Neuronal stem cell (in vitro differentiated cells): ENCODE results near the gene PRDM10.

Experiments
- DNase-seq: peaks from one replicate; pipeline ENCODE4 v3.0.0-alpha.2; 2013; ENCODE audit warnings: low spot score
- H2AFZ ChIP-seq: one replicate; pipeline ENCODE4 v1.6.1; 2013; ENCODE audit warnings: mild to moderate bottlenecking, low read length, inconsistent platforms
- H2AK5ac ChIP-seq: 2 replicates; pipeline ENCODE4 v1.6.1; 2013; ENCODE audit warnings: low read depth, mild to moderate bottlenecking, inconsistent platforms, low read length, moderate library complexity, mixed read lengths
- H2BK120ac ChIP-seq: 2 replicates; pipeline ENCODE4 v1.6.1; 2013; ENCODE audit warnings: low read depth, mild to moderate bottlenecking, inconsistent platforms, low read length, moderate library complexity, mixed read lengths
- H2BK12ac ChIP-seq: one replicate; pipeline ENCODE4 v1.6.1; 2013; ENCODE audit warnings: low read length, inconsistent platforms
- H2BK15ac ChIP-seq: 2 replicates; pipeline ENCODE4 v1.6.1; 2013; ENCODE audit warnings: mild to moderate bottlenecking, low read length, inconsistent platforms, mixed read lengths
- H2BK5ac ChIP-seq: one replicate; pipeline ENCODE4 v1.6.1; 2013; ENCODE audit warnings: inconsistent platforms, mild to moderate bottlenecking, low read length, moderate library complexity
- H3K14ac ChIP-seq: one replicate; pipeline ENCODE4 v1.6.1; 2013; ENCODE audit warnings: low read length, inconsistent platforms
- H3K18ac ChIP-seq: 2 replicates; pipeline ENCODE4 v1.6.1; 2013; ENCODE audit warnings: low read length, inconsistent platforms
- H3K23ac ChIP-seq: 2 replicates; pipeline ENCODE4 v1.6.1; 2013; ENCODE audit warnings: low read depth, mild to moderate bottlenecking, mixed read lengths, low read length, inconsistent platforms; ENCODE audit not compliant: poor library complexity
- H3K27ac ChIP-seq: replicated peaks from 3 replicates; pipeline ENCODE4 v1.5.1; 2013; ENCODE audit warnings: low read length, inconsistent platforms
- H3K27me3 ChIP-seq, 3 experiments: 2 replicates each; pipeline ENCODE4 v1.6.1; 2013; ENCODE audit warnings: low read length in 3 of 3, mild to moderate bottlenecking in 2 of 3, inconsistent platforms in 1 of 3, low read depth in 1 of 3, mixed read lengths in 1 of 3, moderate library complexity in 1 of 3; ENCODE audit not compliant: control insufficient read depth in 3 of 3, insufficient read depth in 3 of 3
- H3K36me3 ChIP-seq, 2 donors: replicated peaks in 1 of 2; 2 replicates each; pipeline ENCODE4 v1.6.1; 2013; ENCODE audit warnings: low read length in 2 of 2; ENCODE audit not compliant: control insufficient read depth in 2 of 2, insufficient read depth in 2 of 2
- H3K4ac ChIP-seq: 2 replicates; pipeline ENCODE4 v1.6.1; 2013; ENCODE audit warnings: inconsistent platforms, mild to moderate bottlenecking, low read length, moderate library complexity
- H3K4me1 ChIP-seq, 2 donors: 1 replicate in 1 of 2; 2 replicates in 1 of 2; pipeline ENCODE4 v1.6.1; 2013; ENCODE audit warnings: low read length in 2 of 2, low read depth in 1 of 2; ENCODE audit not compliant: control insufficient read depth in 2 of 2, insufficient read depth in 1 of 2
- H3K4me2 ChIP-seq: one replicate; pipeline ENCODE4 v1.6.1; 2013; ENCODE audit warnings: mild to moderate bottlenecking, low read length, inconsistent platforms; ENCODE audit not compliant: insufficient read depth, poor library complexity, severe bottlenecking
- H3K4me3 ChIP-seq, 2 donors: 2 replicates each; pipeline ENCODE4 v1.5.1; 2013; ENCODE audit warnings: low read length in 2 of 2, mild to moderate bottlenecking in 2 of 2, inconsistent platforms in 1 of 2, moderate library complexity in 1 of 2
- H3K79me1 ChIP-seq: one replicate; pipeline ENCODE4 v1.6.1; 2013; ENCODE audit warnings: low read depth, mild to moderate bottlenecking, inconsistent platforms, low read length, moderate library complexity
- H3K9ac ChIP-seq: one replicate; pipeline ENCODE4 v1.6.1; 2013; ENCODE audit warnings: mild to moderate bottlenecking, low read depth, low read length, inconsistent platforms; ENCODE audit not compliant: poor library complexity
- H3K9me3 ChIP-seq, 2 donors: replicated peaks in 1 of 2; 2 replicates each; pipeline versions ENCODE3 to v1.6.1; 2013; ENCODE audit warnings: low read length in 2 of 2, mild to moderate bottlenecking in 2 of 2, inconsistent platforms in 1 of 2, low read depth in 1 of 2, mixed read lengths in 1 of 2, moderate library complexity in 1 of 2; ENCODE audit not compliant: control insufficient read depth in 2 of 2, insufficient read depth in 1 of 2
- H4K8ac ChIP-seq: one replicate; pipeline ENCODE4 v1.6.1; 2013; ENCODE audit warnings: low read depth, mild to moderate bottlenecking, inconsistent platforms, low read length, moderate library complexity
- H4K91ac ChIP-seq: one replicate; pipeline ENCODE4 v1.6.1; 2013; ENCODE audit warnings: low read length, low read depth, mild to moderate bottlenecking, inconsistent platforms; ENCODE audit not compliant: poor library complexity
- WGBS, 2 donors: extraction: QIAGEN DNeasy Blood & Tissue Kit; methylation state at CpG; one replicate each; pipeline ENCODE4 v1.1.7; 2013; ENCODE audit warnings: missing lambda C conversion rate in 2 of 2, mixed read lengths in 1 of 2; ENCODE audit not compliant: insufficient read length in 2 of 2, insufficient replicate concordance in 1 of 2; ENCODE audit errors: extremely low coverage in 2 of 2; 5-methylcytosine and 5-hydroxymethylcytosine counted together

Gene PRDM10

GRCh38 chr11:129998107-129998506 is 4.5 kb downstream of the PRDM10 start:
- Histone ChIP-seq H3K14ac (no peak overlapping the region), H3K23ac (no peak overlapping the region), H3K4ac (no peak overlapping the region), H3K79me1 (peaks cover 5% of the 10 kb centered on the region), H3K9ac (no peak overlapping the region), H2AK5ac (no peak overlapping the region), H2AFZ (no peak overlapping the region), H3K27ac (no peak overlapping the region), H2BK12ac (no peak overlapping the region), H3K4me3 (no peak overlapping the region), H3K36me3 (peaks cover 1 to 12% of the 10 kb centered on the region in 2 donors), H2BK120ac (no peak overlapping the region), H3K9me3 (peaks cover 4 to 12% of the 10 kb centered on the region in 2 donors), H3K4me2 (no peak overlapping the region), H2BK5ac (no peak overlapping the region), H3K4me1 (no peaks in the 10 kb centered on the region), H2BK15ac (no peak overlapping the region), H4K91ac (no peak overlapping the region), H3K27me3 (no peaks in the 10 kb centered on the region), H3K18ac (no peak overlapping the region), H4K8ac (no peak overlapping the region)
- no CpG with 5 or more reads among the region's 1 CpG for WGBS, 2 donors
- no peak for DNase-seq

GRCh38 chr11:129997513-129997912 is 5.1 kb downstream of the PRDM10 start:
- Histone ChIP-seq H3K9me3 (peaks cover 4 to 12% of the 10 kb centered on the region in 2 donors), H3K27ac (no peak overlapping the region), H2BK12ac (no peak overlapping the region), H3K18ac (no peak overlapping the region), H4K8ac (no peak overlapping the region), H3K14ac (no peak overlapping the region), H3K4me1 (no peaks in the 10 kb centered on the region), H3K9ac (no peak overlapping the region), H3K23ac (no peak overlapping the region), H4K91ac (no peak overlapping the region), H3K4me3 (no peak overlapping the region), H3K4ac (no peak overlapping the region), H3K27me3 (no peaks in the 10 kb centered on the region), H2BK15ac (no peak overlapping the region), H2BK120ac (no peak overlapping the region), H3K79me1 (peaks cover 5% of the 10 kb centered on the region), H2BK5ac (no peak overlapping the region), H3K4me2 (no peak overlapping the region), H2AFZ (no peak overlapping the region), H2AK5ac (no peak overlapping the region), H3K36me3 (peaks cover 1 to 12% of the 10 kb centered on the region in 2 donors)
- DNase-seq: no peak
- no CpG with 5 or more reads among the region's 2 CpGs for WGBS, 2 donors

- H3K4me1 ChIP-seq: no peaks in the 10 kb centered on the region
- no peak overlapping the region for H4K91ac ChIP-seq
- H3K9ac ChIP-seq: no peak overlapping the region
- peaks cover 5% of the 10 kb centered on the region for H3K79me1 ChIP-seq
- no peak overlapping the region for H2AFZ ChIP-seq
- H2BK12ac ChIP-seq: no peak overlapping the region
- H3K4me2 ChIP-seq: no peak overlapping the region
- no peak overlapping the region for H2BK120ac ChIP-seq
- H3K27ac ChIP-seq: no peak overlapping the region
- WGBS, 2 donors: no CpG with 5 or more reads among the region's 12 CpGs
- H3K4me3 ChIP-seq: no peak overlapping the region
- DNase-seq: no peak
- H3K18ac ChIP-seq: no peak overlapping the region
- H4K8ac ChIP-seq: no peak overlapping the region
- H2BK15ac ChIP-seq: no peak overlapping the region
- H3K9me3 ChIP-seq: peaks cover 4 to 12% of the 10 kb centered on the region in 2 donors
- no peaks in the 10 kb centered on the region for H3K27me3 ChIP-seq
- H2BK5ac ChIP-seq: no peak overlapping the region
- H3K23ac ChIP-seq: no peak overlapping the region
- peaks cover 1 to 12% of the 10 kb centered on the region in 2 donors for H3K36me3 ChIP-seq
- H3K14ac ChIP-seq: no peak overlapping the region
- no peak overlapping the region for H3K4ac ChIP-seq
- no peak overlapping the region for H2AK5ac ChIP-seq
Observed at GRCh38 chr11:129996113-129996870, 6.3 kb downstream of the PRDM10 start.

- Histone ChIP-seq H3K36me3 (peaks cover 1 to 12% of the 10 kb centered on the region in 2 donors), H3K4me2 (no peak overlapping the region), H4K91ac (no peak overlapping the region), H4K8ac (no peak overlapping the region), H2BK12ac (no peak overlapping the region), H3K23ac (no peak overlapping the region), H2AFZ (no peak overlapping the region), H3K4me1 (no peaks in the 10 kb centered on the region), H3K4ac (no peak overlapping the region), H3K27me3 (no peaks in the 10 kb centered on the region), H3K18ac (no peak overlapping the region), H2BK15ac (no peak overlapping the region), H3K14ac (no peak overlapping the region), H3K9me3 (peaks cover 4 to 12% of the 10 kb centered on the region in 2 donors), H2AK5ac (no peak overlapping the region), H2BK5ac (no peak overlapping the region), H2BK120ac (no peak overlapping the region), H3K27ac (no peak overlapping the region), H3K79me1 (peaks cover 5% of the 10 kb centered on the region), H3K9ac (no peak overlapping the region), H3K4me3 (no peak overlapping the region)
- DNase-seq: no peak
- no CpG with 5 or more reads among the region's 4 CpGs for WGBS, 2 donors
Observed at GRCh38 chr11:129995163-129995562, 7.5 kb downstream of the PRDM10 start.
